Activated B cell treated with CpG ODN at 0.5 μM for 24 hours (primary cell): ENCODE measurements around the gene RDH16. TPM values are rescaled to one million over a fixed set of nuclear protein-coding genes. Genes with fewer than 3 reads are reported as not detected.

Source experiments
- ATAC-seq: fragments of 200-7000 bp; cut with Tn5 transposase; one replicate; pipeline ENCODE4 v1.10.0; 2021; ENCODE audit warnings: low read depth, mild to moderate bottlenecking, moderate library complexity
- CTCF ChIA-PET: fragments of 350-600 bp; sonication (Branson Sonifier 250); formaldehyde crosslinking; loops from one replicate; lab custom pipeline; 2021; ENCODE audit warnings: antibody characterized with exemption; lab: Charles Lee
- POLR2A ChIA-PET: fragments of 350-600 bp; sonication (Branson Sonifier 250); formaldehyde crosslinking; loops from one replicate; lab custom pipeline; 2021; ENCODE audit warnings: antibody characterized with exemption; lab: Charles Lee
- DNase-seq: peaks from one replicate; pipeline ENCODE4 v3.0.0; 2022
- H3K27ac Mint-ChIP-seq: one replicate; pipeline ENCODE4 v1.8.0; 2020; ENCODE audit warnings: mixed read lengths
- H3K27me3 Mint-ChIP-seq: one replicate; pipeline ENCODE4 v1.8.0; 2021; ENCODE audit warnings: mixed read lengths
- H3K36me3 Mint-ChIP-seq: one replicate; pipeline ENCODE4 v1.8.0; 2021; ENCODE audit warnings: low read depth, mixed read lengths
- H3K4me1 Mint-ChIP-seq: one replicate; pipeline ENCODE4 v1.8.0; 2021; ENCODE audit warnings: mixed read lengths
- H3K4me3 Mint-ChIP-seq: one replicate; pipeline ENCODE4 v1.8.0; 2020; ENCODE audit warnings: mild to moderate bottlenecking, mixed read lengths
- H3K9me3 Mint-ChIP-seq: one replicate; pipeline ENCODE4 v1.8.0; 2020; ENCODE audit warnings: mixed read lengths
- CTCF ChIP-seq: fragments of 200-600 bp; IDR thresholded peaks from one replicate; pipeline ENCODE4 v1.8.0; 2022; ENCODE audit warnings: antibody characterized with exemption, mild to moderate bottlenecking
- intact Hi-C: fragments of 100-400 bp; cut with micrococcal nuclease; formaldehyde crosslinking; loops from one replicate; pipeline ENCODE4 v1.15.1; 2024
- total RNA-seq: library from RNA; stranded (reverse); gene quantifications from 2 replicates; pipeline ENCODE4 v1.2.3, GENCODE V29; 2022

The RDH16 gene
- total RNA-seq, 1 donor from 2014 or later = 0.47 TPM

DNA sequence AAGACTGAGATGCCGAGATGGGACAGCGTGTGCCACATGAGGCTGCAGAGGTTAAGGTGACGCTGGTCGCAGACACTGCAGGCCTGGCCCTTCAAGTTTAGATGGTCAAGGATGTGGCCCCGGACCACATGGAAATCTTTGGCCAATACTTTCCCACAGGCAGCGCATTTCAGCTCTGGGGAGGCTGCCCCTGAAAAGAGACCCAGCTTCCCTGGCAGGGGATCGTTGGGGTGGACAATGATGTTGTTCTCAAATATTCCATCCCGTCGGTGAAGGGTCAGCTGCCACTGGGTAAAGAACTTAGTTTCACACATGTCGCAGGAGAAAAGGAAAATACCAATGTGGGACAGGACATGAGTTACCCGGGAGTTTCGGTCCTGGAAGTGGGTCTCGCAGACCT is 46.0 kb upstream of the RDH16 start:
- POLR2A ChIA-PET = interaction anchor here (1.1 to 3.8 kb wide), 2 partner anchors 16 to 108 kb away, joined by 3 to 30 read pairs; partner anchors contain the start of gene STAT6
- no peak for ATAC-seq
- H3K27me3 Mint-ChIP-seq = no peaks in the 10 kb centered on the region
- CTCF ChIA-PET = interaction anchor here (1.1 to 9.6 kb wide), 5 partner anchors 13 to 108 kb away, joined by 3 to 89 read pairs (median 6); partner anchors contain the start of genes STAT6 and TAC3
- intact Hi-C loops = no loop called here
- peaks cover 59% of the 10 kb centered on the region for H3K4me1 Mint-ChIP-seq
- H3K4me3 Mint-ChIP-seq = peak overlapping the region; percentile 32
- peaks cover 53% of the 10 kb centered on the region for H3K36me3 Mint-ChIP-seq
- H3K27ac Mint-ChIP-seq = no peak overlapping the region
- TF ChIP-seq CTCF = no peak
- H3K9me3 Mint-ChIP-seq = no peaks in the 10 kb centered on the region
- DNase-seq = no peak

DNA sequence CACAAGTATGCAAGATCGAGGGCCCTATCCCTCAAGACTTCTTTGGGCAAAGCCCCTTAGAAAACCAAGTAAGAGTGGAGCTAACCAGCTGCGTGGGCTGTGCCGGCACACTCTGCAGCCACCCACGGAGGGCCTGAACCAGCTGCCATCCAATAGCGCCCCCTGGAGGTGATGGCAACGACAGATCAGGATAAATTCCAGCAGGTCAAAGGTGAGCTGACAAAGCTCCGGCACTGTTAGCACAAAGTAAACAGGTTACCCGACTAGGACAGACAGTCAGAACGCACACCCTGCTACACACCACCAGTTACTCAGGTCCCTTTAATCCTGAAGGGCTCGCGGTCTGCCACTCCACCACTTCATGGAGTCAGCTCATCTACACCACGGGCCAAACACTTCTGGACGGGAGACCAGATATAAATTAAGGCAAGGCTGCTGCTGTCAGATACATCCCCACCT is 44.1 kb upstream of the RDH16 start:
- Mint-ChIP-seq H3K36me3 (peaks cover 60% of the 10 kb centered on the region), H3K4me1 (peaks cover 54% of the 10 kb centered on the region), H3K27ac (no peak overlapping the region), H3K9me3 (no peaks in the 10 kb centered on the region), H3K4me3 (no peak overlapping the region), H3K27me3 (no peaks in the 10 kb centered on the region)
- no peak for TF ChIP-seq CTCF
- peak; percentile 46 for DNase-seq
- intact Hi-C loops = no loop called here
- ChIA-PET POLR2A (interaction anchor here (0.5 to 1.0 kb wide), 2 partner anchors 85 to 110 kb away, joined by 3 to 9 read pairs; partner anchors contain the start of gene STAT6), CTCF (interaction anchor here (0.8 to 2.3 kb wide), 12 partner anchors 12 to 365 kb away, joined by 3 to 20 read pairs (median 4); partner anchors contain the start of genes HSD17B6, NEMP1 and STAT6)
- no peak for ATAC-seq

DNA sequence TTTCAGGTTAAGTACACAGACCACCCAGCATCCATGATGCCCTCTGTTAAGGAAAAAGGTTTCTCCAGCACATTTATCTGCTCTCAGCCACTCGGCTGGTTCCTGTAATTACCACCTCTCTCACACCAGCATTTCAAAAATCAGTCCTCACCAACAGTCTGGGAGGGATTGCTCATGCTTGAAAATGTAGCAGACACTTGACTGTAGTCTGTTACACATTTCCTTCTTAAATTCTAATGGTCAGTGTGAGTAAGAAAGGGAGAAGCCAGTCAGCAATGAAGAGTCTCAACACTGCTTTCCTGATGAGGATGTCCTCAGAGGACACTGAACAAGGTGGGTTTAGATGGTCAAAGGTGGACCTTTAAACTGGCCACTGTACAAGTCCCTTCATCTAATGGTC is 43.0 kb upstream of the RDH16 start:
- H3K27me3 Mint-ChIP-seq = no peaks in the 10 kb centered on the region
- no peaks in the 10 kb centered on the region for H3K9me3 Mint-ChIP-seq
- DNase-seq (no peak), ATAC-seq (no peak)
- H3K27ac Mint-ChIP-seq = no peak overlapping the region
- intact Hi-C loops = no loop called here
- CTCF ChIA-PET = interaction anchor here (1.2 to 2.3 kb wide), 2 partner anchors 242 to 364 kb away, joined by 5 to 20 read pairs; no protein-coding TSS in a partner anchor
- peaks cover 48% of the 10 kb centered on the region for H3K4me1 Mint-ChIP-seq
- peaks cover 67% of the 10 kb centered on the region for H3K36me3 Mint-ChIP-seq
- TF ChIP-seq CTCF = no peak
- POLR2A ChIA-PET = interaction anchor here (0.6 kb wide), 1 partner anchor 515 kb away, joined by 3 read pairs; no protein-coding TSS in a partner anchor
- no peak overlapping the region for H3K4me3 Mint-ChIP-seq

- Mint-ChIP-seq H3K9me3 (no peaks in the 10 kb centered on the region), H3K36me3 (peaks cover 68% of the 10 kb centered on the region), H3K27me3 (no peaks in the 10 kb centered on the region), H3K4me1 (peaks cover 41% of the 10 kb centered on the region), H3K4me3 (peak overlapping the region; percentile 20), H3K27ac (peak overlapping the region; percentile 82)
- ChIA-PET CTCF (interaction anchor here (0.8 to 3.9 kb wide), 3 partner anchors 12 to 241 kb away, joined by 3 to 23 read pairs (median 3); no protein-coding TSS in a partner anchor), POLR2A (interaction anchor here (0.8 to 1.1 kb wide), 4 partner anchors 89 to 363 kb away, joined by 3 to 6 read pairs (median 3); partner anchors contain the start of genes NAB2, PTGES3 and STAT6)
- intact Hi-C loops = no loop called here
- no peak for DNase-seq
- ATAC-seq = no peak
- TF ChIP-seq CTCF = no peak
These were observed 42.0 kb upstream of the RDH16 start for GRCh38 chr12:56999456-56999855.

GRCh38 chr12:56998981-56999380 is 41.6 kb upstream of the RDH16 start:
- H3K9me3 Mint-ChIP-seq = no peaks in the 10 kb centered on the region
- no peak for DNase-seq
- H3K27ac Mint-ChIP-seq = peak overlapping the region; percentile 82
- peaks cover 63% of the 10 kb centered on the region for H3K36me3 Mint-ChIP-seq
- H3K27me3 Mint-ChIP-seq = no peaks in the 10 kb centered on the region
- ATAC-seq = peak; percentile 86
- POLR2A ChIA-PET = interaction anchor here (0.8 to 1.1 kb wide), 4 partner anchors 90 to 362 kb away, joined by 3 to 6 read pairs (median 3); partner anchors contain the start of genes NAB2, PTGES3 and STAT6
- TF ChIP-seq CTCF = no peak
- CTCF ChIA-PET = interaction anchor here (0.8 to 3.9 kb wide), 3 partner anchors 11 to 241 kb away, joined by 3 to 23 read pairs (median 3); no protein-coding TSS in a partner anchor
- intact Hi-C loops = no loop called here
- peak overlapping the region; percentile 20 for H3K4me3 Mint-ChIP-seq
- H3K4me1 Mint-ChIP-seq = peaks cover 38% of the 10 kb centered on the region
